GM19372 (cell line): ENCODE results near the gene MYO7A.
"Not testable (repeated sequence)": the region's sequence is repeated elsewhere in the genome, so short reads cannot be mapped to it uniquely, and the experiment has no call there.

Experiments used
- ATAC-seq: cut with Tn5 transposase; IDR thresholded peaks from one replicate; pipeline ENCODE4 v1.9.1; 2021; ENCODE audit warnings: mild to moderate bottlenecking, low read depth, moderate library complexity; ENCODE audit not compliant: unreplicated experiment

MYO7A gene

DNA sequence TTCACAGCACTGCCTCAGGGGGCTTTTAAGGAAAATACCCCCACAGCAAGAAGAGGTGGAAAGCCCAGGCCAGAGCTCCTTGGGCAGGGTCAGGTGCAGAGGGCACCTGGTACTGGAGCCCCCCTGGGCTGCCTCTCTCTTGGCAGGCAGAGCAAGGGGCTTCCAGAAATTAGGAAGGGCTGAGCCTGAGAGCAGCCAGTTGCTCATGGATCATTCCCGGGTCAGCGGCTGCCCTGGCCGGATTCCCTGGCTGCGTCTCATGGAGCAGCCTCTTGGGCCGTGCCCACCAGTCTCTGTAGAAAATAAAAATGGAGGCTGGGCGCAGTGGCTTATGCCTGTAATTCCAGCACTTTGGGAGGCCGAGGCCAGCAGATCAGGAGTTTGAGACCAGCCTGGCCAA lies 35.7 kb upstream of the MYO7A start:
- no peak for ATAC-seq

GRCh38 chr11:77093056-77093891 lies 34.8 kb upstream of the MYO7A start:
- ATAC-seq = no peak

DNA sequence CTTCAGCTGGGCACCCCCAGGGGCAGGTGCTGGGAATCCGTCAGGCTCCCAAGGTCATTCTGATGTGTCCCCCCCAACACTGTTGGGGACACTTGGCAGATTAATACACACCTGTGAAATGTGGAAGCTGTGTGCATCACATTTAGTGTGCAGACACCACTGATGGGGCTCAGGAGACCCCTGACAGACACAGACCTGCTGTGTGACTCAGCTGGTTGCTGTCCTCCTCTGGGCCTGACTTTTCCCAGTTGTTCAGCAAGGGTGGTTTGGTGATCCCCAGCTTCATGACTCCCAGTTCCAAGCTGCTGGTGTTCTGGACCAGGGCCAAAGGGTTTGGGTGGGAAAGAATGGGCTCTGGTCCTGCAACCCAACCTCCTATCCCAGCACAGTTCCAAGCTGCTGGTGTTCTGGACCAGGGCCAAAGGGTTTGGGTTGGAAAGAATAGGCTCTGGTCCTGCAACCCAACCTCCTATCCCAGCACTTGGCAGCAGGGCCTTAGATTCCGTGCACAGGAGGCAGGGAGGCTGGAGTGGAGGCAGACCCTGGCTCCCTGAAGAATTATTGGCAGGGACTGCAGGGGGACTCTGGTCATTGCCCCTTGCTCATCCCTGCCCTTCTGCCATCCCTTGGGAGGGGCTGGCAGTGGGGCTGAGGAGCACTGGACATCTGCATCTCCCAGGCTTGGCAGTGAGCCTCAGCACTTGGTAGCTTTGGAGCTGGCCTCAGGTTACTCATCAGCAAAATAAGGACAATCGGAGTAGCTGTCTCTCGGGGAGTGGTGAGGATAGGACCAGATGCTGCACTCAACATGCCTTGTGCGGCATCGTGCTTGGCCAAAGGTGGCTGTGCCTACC lies 33.8 kb upstream of the MYO7A start:
- no peak for ATAC-seq

GRCh38 chr11:77094841-77095365 lies 33.1 kb upstream of the MYO7A start:
- no peak for ATAC-seq

- ATAC-seq = no peak
These were observed 32.2 kb upstream of the MYO7A start for GRCh38 chr11:77095551-77096490.

DNA sequence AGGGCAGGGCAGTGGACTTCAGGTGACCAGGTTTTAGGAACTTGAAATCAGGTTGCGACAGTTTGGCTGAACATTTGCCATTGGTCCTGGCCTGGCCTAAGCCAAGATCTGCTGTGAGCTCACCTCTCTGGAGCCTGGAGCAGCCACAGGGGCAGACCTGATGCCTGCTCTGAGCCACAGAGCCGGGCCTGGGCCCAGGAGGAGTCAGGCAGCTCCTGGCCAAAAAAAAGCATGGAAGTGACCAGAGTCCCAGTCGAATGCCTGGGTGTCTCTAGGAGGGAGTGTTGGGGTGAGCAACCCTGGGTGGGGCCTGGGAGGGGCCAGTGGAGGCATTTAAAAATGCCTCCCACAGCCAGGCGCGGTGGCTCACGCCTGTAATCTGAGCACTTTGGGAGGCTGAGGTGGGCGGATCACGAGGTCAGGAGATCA lies 31.4 kb upstream of the MYO7A start:
- ATAC-seq = no peak

GRCh38 chr11:77097180-77097579 lies 30.9 kb upstream of the MYO7A start:
- not testable (repeated sequence) for ATAC-seq

GRCh38 chr11:77100166-77101042 lies 27.6 kb upstream of the MYO7A start:
- no peak for ATAC-seq

DNA sequence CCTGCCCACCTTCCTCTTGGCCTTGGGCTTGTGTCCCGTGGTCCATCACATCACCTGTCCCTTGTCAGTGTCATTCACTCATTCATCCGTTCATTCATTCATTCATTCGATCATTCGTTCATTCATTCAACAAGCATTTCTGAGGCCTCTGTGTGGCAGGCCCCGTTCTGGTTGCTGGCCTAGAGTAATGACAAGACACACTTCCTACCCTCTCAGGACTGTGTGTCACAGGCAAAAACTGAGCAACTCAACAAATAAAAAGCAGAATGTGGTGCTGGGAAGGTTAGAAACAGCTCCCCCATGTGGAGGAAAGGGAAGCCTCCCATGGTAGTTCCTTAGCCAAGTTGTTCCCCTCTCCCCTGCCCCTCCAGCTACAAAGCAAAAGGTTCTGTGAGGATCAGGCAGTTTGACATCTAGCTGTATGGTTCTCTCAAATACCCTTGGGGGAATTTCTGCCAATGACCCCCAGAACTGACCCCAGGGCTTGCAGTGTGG lies 27.0 kb upstream of the MYO7A start:
- ATAC-seq = no peak

DNA sequence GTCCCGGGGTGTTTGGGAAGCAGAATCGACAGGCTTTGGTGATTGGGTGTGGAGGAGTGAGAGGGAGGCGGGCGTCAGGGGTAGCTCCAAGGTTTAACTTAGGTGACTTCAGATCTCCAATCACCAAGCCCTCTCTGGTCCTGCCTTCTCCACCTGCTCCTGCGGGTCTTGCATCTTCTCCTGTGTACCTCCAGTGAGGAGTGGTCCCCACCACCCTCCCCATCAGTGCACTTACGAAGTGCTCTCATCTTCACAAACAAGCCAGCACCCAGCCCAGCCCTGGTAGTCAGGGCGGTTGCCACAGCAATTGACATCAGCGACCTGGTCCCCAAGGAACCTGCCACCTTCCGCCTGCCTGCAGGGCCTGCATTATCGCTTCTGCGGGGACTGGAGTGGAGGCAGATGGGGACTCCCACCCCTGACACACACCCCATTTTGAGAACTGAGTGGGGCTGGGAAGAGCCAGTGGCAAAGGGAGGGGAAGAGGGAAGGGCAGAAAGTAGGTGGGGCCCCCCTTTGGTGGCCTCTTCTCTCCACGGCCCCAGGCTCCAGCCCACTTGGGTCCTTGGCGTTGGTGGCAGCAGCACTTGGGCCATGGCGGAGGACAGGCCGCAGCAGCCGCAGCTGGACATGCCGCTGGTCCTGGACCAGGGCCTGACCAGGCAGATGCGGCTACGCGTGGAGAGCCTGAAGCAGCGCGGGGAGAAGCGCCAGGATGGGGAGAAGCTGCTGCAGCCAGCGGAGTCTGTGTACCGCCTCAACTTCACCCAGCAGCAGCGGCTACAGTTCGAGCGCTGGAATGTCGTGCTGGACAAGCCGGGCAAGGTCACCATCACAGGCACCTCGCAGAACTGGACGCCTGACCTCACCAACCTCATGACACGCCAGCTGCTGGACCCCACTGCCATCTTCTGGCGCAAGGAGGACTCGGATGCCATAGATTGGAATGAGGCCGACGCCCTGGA lies 25.5 kb upstream of the MYO7A start, which contains the start of gene OMP:
OMP (plus strand) TSS at position 595 of the 965 bp plus-strand sequence; CDS start at position 595, 0 bp downstream.
- ATAC-seq = no peak

DNA sequence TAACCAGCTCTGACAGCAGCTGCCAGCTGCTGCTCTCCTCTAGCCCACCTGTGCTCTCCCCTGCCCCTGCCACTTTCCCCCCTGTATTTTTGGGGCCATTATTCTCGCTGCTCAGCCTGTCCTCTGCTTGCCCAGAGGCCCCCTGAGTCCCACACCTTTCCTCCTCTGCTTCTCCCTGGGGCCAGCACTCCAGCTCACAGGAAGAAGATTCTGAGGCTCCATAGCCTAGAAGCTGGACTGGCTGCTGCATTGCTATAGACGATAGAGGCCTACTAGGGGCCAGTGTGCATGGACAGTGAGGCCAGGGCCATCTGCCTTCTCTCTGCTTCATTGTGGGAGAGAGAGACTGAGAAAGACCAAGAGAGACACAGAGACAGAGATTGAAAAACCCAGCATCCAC lies 24.7 kb upstream of the MYO7A start:
- ATAC-seq = no peak

DNA sequence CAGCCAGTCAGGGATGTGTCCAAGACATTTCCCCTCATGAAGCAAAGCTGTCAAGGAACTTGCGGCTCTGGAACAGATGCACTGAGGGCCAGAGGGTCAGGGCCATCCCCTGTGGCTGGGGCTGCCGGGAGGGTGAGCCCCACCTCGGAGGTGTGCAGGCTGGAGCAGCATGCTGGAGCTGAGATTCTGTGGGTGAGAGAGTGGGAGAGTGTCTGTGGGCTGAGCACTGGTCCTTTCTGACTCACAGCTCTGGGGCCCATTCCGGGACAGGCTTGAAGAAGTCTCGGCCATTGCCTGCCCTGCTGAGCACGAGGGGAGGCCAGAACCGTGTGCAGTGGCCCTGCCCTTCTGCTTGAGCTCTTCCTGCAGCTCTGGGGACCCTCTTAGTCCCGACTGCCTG lies 23.3 kb upstream of the MYO7A start:
- no peak for ATAC-seq

- ATAC-seq = no peak
These were observed 21.7 kb upstream of the MYO7A start for GRCh38 chr11:77106321-77106720.

- no peak for ATAC-seq
These were observed 21.3 kb upstream of the MYO7A start for GRCh38 chr11:77106759-77107158.

- ATAC-seq = no peak
These were observed 20.1 kb upstream of the MYO7A start for GRCh38 chr11:77107950-77108349.

DNA sequence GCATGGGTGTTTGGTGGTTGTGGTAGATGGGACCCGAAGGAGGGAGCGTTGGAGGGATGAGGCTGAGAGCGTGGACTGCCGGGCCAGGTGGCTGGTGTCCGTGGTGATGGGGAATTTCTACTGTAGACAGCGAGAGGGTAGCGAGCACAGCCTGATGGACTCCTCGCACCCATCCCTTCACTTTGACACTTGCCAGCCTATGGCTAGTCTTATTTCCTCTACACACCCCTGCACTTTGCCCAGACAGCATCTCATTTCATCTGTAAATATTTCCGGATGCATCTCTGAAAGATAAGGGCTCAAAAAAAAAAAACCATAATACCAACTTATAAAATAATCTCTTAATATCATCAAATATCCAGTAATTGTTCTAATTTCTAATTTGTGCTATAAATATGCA lies 19.6 kb upstream of the MYO7A start:
- no peak for ATAC-seq

- ATAC-seq = no peak
These were observed 18.6 kb upstream of the MYO7A start for GRCh38 chr11:77109236-77110019.
